HepG2 (cell line): Measurements from ENCODE around the gene LILRB3. TPM values are rescaled to one million over a fixed set of nuclear protein-coding genes. Genes with fewer than 3 reads are reported as not detected.

Experiments
- ETV5 ChIP-seq: IDR thresholded peaks from 2 replicates; pipeline ENCODE4 v1.6.1; 2018; ENCODE audit warnings: missing biosample characterization, missing genetic modification reagents, inconsistent platforms, borderline replicate concordance
- ETV6 ChIP-seq: sonication (generic); formaldehyde crosslinking; conservative IDR thresholded peaks from 2 replicates; pipeline ENCODE4 v1.4.0; 2020; ENCODE audit warnings: missing genetic modification reagents
- GZF1 ChIP-seq: sonication (generic); formaldehyde crosslinking; IDR thresholded peaks from 2 replicates; pipeline ENCODE4 v1.5.1; 2020; ENCODE audit warnings: mild to moderate bottlenecking, missing genetic modification reagents
- HCFC1 ChIP-seq: fragments of 150-350 bp; IDR thresholded peaks from 2 replicates; pipeline ENCODE4 v1.6.1; 2014; ENCODE audit warnings: low read depth, low read length
- JUN ChIP-seq: sonication (generic); formaldehyde crosslinking; IDR thresholded peaks from 2 replicates; pipeline ENCODE4 v1.4.0; 2020; ENCODE audit warnings: mild to moderate bottlenecking, missing genetic modification reagents
- KLF15 ChIP-seq: sonication (generic); formaldehyde crosslinking; IDR thresholded peaks from 2 replicates; pipeline ENCODE4 v1.8.1; 2023; ENCODE audit warnings: borderline replicate concordance, mild to moderate bottlenecking, inconsistent platforms, missing genetic modification reagents, mixed read lengths
- KLF6 ChIP-seq: IDR thresholded peaks from 2 replicates; pipeline ENCODE4 v1.8.0; 2016; ENCODE audit warnings: missing biosample characterization, missing genetic modification reagents
- MIXL1 ChIP-seq: IDR thresholded peaks from 2 replicates; pipeline ENCODE4 v1.6.1; 2016
- MLX ChIP-seq: IDR thresholded peaks from 2 replicates; pipeline ENCODE4 v1.6.1; 2016
- MTERF4 ChIP-seq: sonication (generic); formaldehyde crosslinking; IDR thresholded peaks from 2 replicates; pipeline ENCODE4 v1.8.0; 2023; ENCODE audit warnings: mild to moderate bottlenecking, missing genetic modification reagents
- SRSF4 ChIP-seq: fragments of 200-400 bp; formaldehyde crosslinking; IDR thresholded peaks from one replicate; pipeline ENCODE4 v1.6.1; 2018; ENCODE audit warnings: mild to moderate bottlenecking, low read depth, low read length, moderate library complexity; ENCODE audit not compliant: poor library complexity, severe bottlenecking
- ZBTB38 ChIP-seq: sonication (generic); formaldehyde crosslinking; IDR thresholded peaks from 2 replicates; pipeline ENCODE4 v1.5.1; 2020; ENCODE audit warnings: mild to moderate bottlenecking, missing genetic modification reagents
- ZFX ChIP-seq: sonication (generic); formaldehyde crosslinking; IDR thresholded peaks from 2 replicates; pipeline ENCODE4 v1.4.0; 2020; ENCODE audit warnings: mild to moderate bottlenecking, low read depth, missing genetic modification reagents, moderate library complexity
- ZFY ChIP-seq: sonication (generic); formaldehyde crosslinking; IDR thresholded peaks from 2 replicates; pipeline ENCODE4 v1.4.0; 2020; ENCODE audit warnings: missing genetic modification reagents
- ZNF180 ChIP-seq: sonication (generic); formaldehyde crosslinking; IDR thresholded peaks from 2 replicates; pipeline ENCODE4 v1.4.0; 2020; ENCODE audit warnings: low read depth, missing genetic modification reagents, borderline replicate concordance
- ZSCAN5A ChIP-seq: sonication (generic); formaldehyde crosslinking; IDR thresholded peaks from 2 replicates; pipeline ENCODE4 v1.8.0; 2022; ENCODE audit warnings: mild to moderate bottlenecking, missing genetic modification reagents, borderline replicate concordance
- ZZZ3 ChIP-seq: sonication (generic); formaldehyde crosslinking; IDR thresholded peaks from 2 replicates; pipeline ENCODE4 v1.4.0; 2020; ENCODE audit warnings: missing genetic modification reagents, mild to moderate bottlenecking, borderline replicate concordance
- polyA plus RNA-seq, 8 experiments: library from polyadenylated mRNA; depleted of rRNA in 3 of 8; stranded (reverse) in 7 of 8; unstranded in 1 of 8; fragments of >200 nt; fragmentation: Illumina TruSeq in 4 of 8; extraction: Trizol in 4 of 8; gene quantifications; 2 replicates each; pipeline versions ENCODE4 v1.2.1 to v1.2.3, GENCODE V29; 2011 to 2016; ENCODE audit warnings: low read depth in 4 of 8, missing spikeins in 1 of 8, mixed read lengths in 1 of 8; ENCODE audit not compliant: insufficient read depth in 1 of 8
- total RNA-seq, 5 experiments: library from RNA; depleted of rRNA; stranded (reverse); fragments of >200 nt; fragmentation: Illumina TruSeq; extraction: Trizol; gene quantifications; 2 replicates each; pipeline ENCODE4 v1.2.3, GENCODE V29; 2016; ENCODE audit warnings: low read depth in 1 of 5
- TF ChIP-seq, protein P1 (sequence below): sonication (generic); formaldehyde crosslinking; IDR thresholded peaks from 2 replicates; pipeline ENCODE4 v1.5.1; 2020; ENCODE audit warnings: missing genetic modification reagents, mild to moderate bottlenecking, borderline replicate concordance
- TF ChIP-seq, protein P2 (sequence below), 2 experiments: sonication (generic) in 1 of 2; formaldehyde crosslinking in 1 of 2; IDR thresholded peaks; 2 replicates each; pipeline versions ENCODE4 v1.4.0 to v1.6.1; 2016 to 2020; ENCODE audit warnings: borderline replicate concordance in 1 of 2, low read depth in 1 of 2, mild to moderate bottlenecking in 1 of 2, missing genetic modification reagents in 1 of 2
- TF ChIP-seq, protein P3 (sequence below): sonication (generic); formaldehyde crosslinking; IDR thresholded peaks from 2 replicates; pipeline ENCODE4 v1.5.0; 2020; ENCODE audit warnings: missing genetic modification reagents

Gene LILRB3
- total and polyA plus RNA-seq, 2 of the 13 experiments (the other 11 are each of a cell fraction or from before 2014, with no cell fraction given) = 0.22 TPM; not detected in 1

DNA sequence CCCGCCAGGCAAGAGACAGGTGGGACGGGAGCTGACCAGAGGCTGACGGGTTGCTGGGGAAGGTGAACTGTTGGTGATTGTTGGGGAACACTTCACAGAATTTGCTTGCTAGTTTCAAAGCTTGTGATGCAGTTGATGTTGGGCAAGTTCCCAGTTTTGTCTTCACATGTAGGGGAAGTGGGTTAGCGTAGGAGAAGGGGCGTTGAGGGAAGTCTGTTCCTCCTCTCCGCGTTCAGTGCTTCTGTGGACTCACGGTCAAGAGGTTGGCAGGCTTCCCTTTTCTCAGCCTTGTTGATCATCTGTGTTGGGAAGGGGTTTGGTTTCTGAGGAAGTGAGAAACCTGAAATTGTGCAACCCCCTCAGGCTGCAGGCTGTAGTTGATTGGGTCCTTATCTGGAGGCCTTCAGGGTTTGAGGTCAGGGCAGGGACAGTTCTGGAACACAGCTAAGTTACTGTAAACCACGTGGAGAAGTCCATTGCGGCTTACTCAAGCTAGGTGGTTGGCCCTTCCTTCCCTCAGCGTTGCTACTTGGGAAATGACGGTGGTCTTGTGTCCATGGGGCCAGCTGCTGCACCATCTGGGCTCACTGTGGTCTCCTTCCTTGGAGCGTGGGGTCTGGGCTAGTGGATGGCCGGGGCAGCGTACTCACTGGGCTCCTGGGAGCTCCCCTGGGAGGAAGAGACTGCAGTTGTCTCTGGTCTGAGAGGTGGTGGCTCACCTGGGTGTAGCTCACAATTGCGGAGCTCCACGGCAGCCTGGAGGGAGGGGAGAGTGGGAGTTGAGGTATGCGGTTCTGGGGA is 14.6 kb downstream of the LILRB3 start (continued):
- no peak; the same call in 1 of the 2 replicates for TF ChIP-seq ZFX (CRISPR knock-in tag)
- TF ChIP-seq ETV6 (CRISPR knock-in tag) = no peak
- no peak for TF ChIP-seq ETV5
- no peak for TF ChIP-seq ZZZ3 (CRISPR knock-in tag)
- TF ChIP-seq MIXL1 (CRISPR knock-in tag) = peak; percentile 15; the same call in 1 of the 2 replicates
- no peak for TF ChIP-seq HCFC1
- no peak for TF ChIP-seq KLF15 (CRISPR knock-in tag)
- no peak for TF ChIP-seq KLF6 (CRISPR knock-in tag)
- TF ChIP-seq MTERF4 (CRISPR knock-in tag) = no peak
- no peak for TF ChIP-seq ZNF180 (CRISPR knock-in tag)
- TF ChIP-seq SRSF4 = no peak
- TF ChIP-seq MLX = no peak
- TF ChIP-seq ZSCAN5A = no peak
- no peak for TF ChIP-seq GZF1 (CRISPR knock-in tag)
- TF ChIP-seq, protein P1, sequence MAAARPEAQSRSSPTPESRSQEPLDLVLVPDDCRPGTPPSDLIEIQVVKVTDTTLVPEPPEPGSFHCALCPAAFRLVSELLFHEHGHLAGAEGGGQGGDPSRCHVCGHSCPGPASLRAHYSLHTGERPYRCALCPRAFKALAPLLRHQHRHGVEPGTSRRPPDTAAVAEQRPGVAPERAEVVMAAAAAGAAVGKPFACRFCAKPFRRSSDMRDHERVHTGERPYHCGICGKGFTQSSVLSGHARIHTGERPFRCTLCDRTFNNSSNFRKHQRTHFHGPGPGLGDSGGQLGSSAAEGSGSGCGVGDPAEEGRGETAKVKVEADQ (CRISPR knock-in tag) = no peak
- 0 out of 2 replicates have a peak, but pooled peaks have one; percentile 61 for TF ChIP-seq ZBTB38 (CRISPR knock-in tag)
- no peak for TF ChIP-seq JUN (CRISPR knock-in tag)
- TF ChIP-seq, protein P2, sequence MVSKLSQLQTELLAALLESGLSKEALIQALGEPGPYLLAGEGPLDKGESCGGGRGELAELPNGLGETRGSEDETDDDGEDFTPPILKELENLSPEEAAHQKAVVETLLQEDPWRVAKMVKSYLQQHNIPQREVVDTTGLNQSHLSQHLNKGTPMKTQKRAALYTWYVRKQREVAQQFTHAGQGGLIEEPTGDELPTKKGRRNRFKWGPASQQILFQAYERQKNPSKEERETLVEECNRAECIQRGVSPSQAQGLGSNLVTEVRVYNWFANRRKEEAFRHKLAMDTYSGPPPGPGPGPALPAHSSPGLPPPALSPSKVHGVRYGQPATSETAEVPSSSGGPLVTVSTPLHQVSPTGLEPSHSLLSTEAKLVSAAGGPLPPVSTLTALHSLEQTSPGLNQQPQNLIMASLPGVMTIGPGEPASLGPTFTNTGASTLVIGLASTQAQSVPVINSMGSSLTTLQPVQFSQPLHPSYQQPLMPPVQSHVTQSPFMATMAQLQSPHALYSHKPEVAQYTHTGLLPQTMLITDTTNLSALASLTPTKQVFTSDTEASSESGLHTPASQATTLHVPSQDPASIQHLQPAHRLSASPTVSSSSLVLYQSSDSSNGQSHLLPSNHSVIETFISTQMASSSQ (IDR thresholded peaks at IDR 0.05; ENCODE audit: low read depth) = no peak
- TF ChIP-seq, protein P2 (CRISPR knock-in tag; IDR thresholded peaks at IDR 0.05; ENCODE audit: borderline replicate concordance) = no peak
- peak; percentile 17; the same call in 1 of the 2 replicates for TF ChIP-seq ZFY (CRISPR knock-in tag)
- TF ChIP-seq, protein P3, sequence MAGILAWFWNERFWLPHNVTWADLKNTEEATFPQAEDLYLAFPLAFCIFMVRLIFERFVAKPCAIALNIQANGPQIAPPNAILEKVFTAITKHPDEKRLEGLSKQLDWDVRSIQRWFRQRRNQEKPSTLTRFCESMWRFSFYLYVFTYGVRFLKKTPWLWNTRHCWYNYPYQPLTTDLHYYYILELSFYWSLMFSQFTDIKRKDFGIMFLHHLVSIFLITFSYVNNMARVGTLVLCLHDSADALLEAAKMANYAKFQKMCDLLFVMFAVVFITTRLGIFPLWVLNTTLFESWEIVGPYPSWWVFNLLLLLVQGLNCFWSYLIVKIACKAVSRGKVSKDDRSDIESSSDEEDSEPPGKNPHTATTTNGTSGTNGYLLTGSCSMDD (CRISPR knock-in tag) = no peak
